Thyroid gland (tissue), 4 donors: Measurements from ENCODE around the gene KLK3.

ENCODE experiments used
- POLR2A ChIP-seq, 2 donors: fragments of 450-650 bp; IDR thresholded peaks; one replicate each; pipeline ENCODE4 v1.6.1; 2017; ENCODE audit warnings: antibody characterized with exemption in 2 of 2, mild to moderate bottlenecking in 2 of 2, moderate library complexity in 1 of 2
- TF ChIP-seq, protein P1 (sequence below), 6 experiments: fragments of 200-600 bp in 3 of 6; fragments of 450-650 bp in 3 of 6; sonication (generic) in 3 of 6; IDR thresholded peaks; one replicate each; pipeline ENCODE4 v1.5.1; 2016 to 2019; ENCODE audit warnings: antibody characterized with exemption in 6 of 6, mild to moderate bottlenecking in 2 of 6, inconsistent platforms in 1 of 6, moderate library complexity in 1 of 6

DNA sequence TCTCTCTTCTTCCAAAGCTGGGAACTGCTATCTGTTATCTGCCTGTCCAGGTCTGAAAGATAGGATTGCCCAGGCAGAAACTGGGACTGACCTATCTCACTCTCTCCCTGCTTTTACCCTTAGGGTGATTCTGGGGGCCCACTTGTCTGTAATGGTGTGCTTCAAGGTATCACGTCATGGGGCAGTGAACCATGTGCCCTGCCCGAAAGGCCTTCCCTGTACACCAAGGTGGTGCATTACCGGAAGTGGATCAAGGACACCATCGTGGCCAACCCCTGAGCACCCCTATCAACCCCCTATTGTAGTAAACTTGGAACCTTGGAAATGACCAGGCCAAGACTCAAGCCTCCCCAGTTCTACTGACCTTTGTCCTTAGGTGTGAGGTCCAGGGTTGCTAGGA lies 5.1 kb downstream of the KLK3 start:
- TF ChIP-seq POLR2A (IDR thresholded peaks at IDR 0.05): no peak
- TF ChIP-seq, protein P1, sequence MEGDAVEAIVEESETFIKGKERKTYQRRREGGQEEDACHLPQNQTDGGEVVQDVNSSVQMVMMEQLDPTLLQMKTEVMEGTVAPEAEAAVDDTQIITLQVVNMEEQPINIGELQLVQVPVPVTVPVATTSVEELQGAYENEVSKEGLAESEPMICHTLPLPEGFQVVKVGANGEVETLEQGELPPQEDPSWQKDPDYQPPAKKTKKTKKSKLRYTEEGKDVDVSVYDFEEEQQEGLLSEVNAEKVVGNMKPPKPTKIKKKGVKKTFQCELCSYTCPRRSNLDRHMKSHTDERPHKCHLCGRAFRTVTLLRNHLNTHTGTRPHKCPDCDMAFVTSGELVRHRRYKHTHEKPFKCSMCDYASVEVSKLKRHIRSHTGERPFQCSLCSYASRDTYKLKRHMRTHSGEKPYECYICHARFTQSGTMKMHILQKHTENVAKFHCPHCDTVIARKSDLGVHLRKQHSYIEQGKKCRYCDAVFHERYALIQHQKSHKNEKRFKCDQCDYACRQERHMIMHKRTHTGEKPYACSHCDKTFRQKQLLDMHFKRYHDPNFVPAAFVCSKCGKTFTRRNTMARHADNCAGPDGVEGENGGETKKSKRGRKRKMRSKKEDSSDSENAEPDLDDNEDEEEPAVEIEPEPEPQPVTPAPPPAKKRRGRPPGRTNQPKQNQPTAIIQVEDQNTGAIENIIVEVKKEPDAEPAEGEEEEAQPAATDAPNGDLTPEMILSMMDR (IDR thresholded peaks at IDR 0.05): no peak
